GM23248 (cell line): ENCODE results near the gene CCM2L. TPM values are rescaled to one million over a fixed set of nuclear protein-coding genes. Genes with fewer than 3 reads are reported as not detected.

Experiments used
- DNase-seq: peaks from one replicate; pipeline ENCODE4 v3.0.0-alpha.2; 2015
- H2AFZ ChIP-seq: fragments of 200-600 bp; sonication (generic); 2 replicates; pipeline ENCODE4 v1.6.1; 2016; ENCODE audit warnings: antibody characterized with exemption
- H3F3A ChIP-seq: fragments of 200-600 bp; sonication (generic); 2 replicates; pipeline ENCODE4 v1.6.1; 2016; ENCODE audit warnings: mild to moderate bottlenecking, antibody characterized with exemption, mixed run types; ENCODE audit not compliant: insufficient read depth
- H3K27ac ChIP-seq: fragments of 200-600 bp; sonication (generic); 2 replicates; pipeline ENCODE4 v1.5.1; 2016; ENCODE audit warnings: mild to moderate bottlenecking
- H3K27me3 ChIP-seq: fragments of 200-600 bp; sonication (generic); replicated peaks from 2 replicates; pipeline ENCODE4 v1.6.1; 2016; ENCODE audit warnings: mild to moderate bottlenecking; ENCODE audit not compliant: insufficient read depth
- H3K36me3 ChIP-seq: fragments of 200-600 bp; sonication (generic); 2 replicates; pipeline ENCODE4 v1.6.1; 2016; ENCODE audit warnings: low read depth, mild to moderate bottlenecking
- H3K4me1 ChIP-seq: fragments of 200-600 bp; sonication (generic); 2 replicates; pipeline ENCODE4 v1.6.1; 2016; ENCODE audit warnings: mild to moderate bottlenecking; ENCODE audit not compliant: insufficient read depth
- H3K4me2 ChIP-seq: fragments of 200-600 bp; sonication (generic); one replicate; pipeline ENCODE4 v1.6.1; 2016; ENCODE audit warnings: mild to moderate bottlenecking; ENCODE audit not compliant: unreplicated experiment
- H3K4me3 ChIP-seq: fragments of 200-600 bp; sonication (generic); 2 replicates; pipeline ENCODE4 v1.5.1; 2016; ENCODE audit warnings: mild to moderate bottlenecking
- H3K79me2 ChIP-seq: fragments of 200-600 bp; sonication (generic); 2 replicates; pipeline ENCODE4 v1.6.1; 2016; ENCODE audit warnings: mild to moderate bottlenecking; ENCODE audit not compliant: insufficient read depth
- H3K9ac ChIP-seq: fragments of 200-600 bp; sonication (generic); 2 replicates; pipeline ENCODE4 v1.6.1; 2016; ENCODE audit warnings: mild to moderate bottlenecking
- H3K9me2 ChIP-seq: fragments of 200-600 bp; sonication (generic); 2 replicates; pipeline ENCODE4 v1.6.1; 2016; ENCODE audit warnings: mixed run types, mild to moderate bottlenecking, moderate library complexity; ENCODE audit not compliant: insufficient read depth
- H3K9me3 ChIP-seq: fragments of 200-600 bp; sonication (generic); one replicate; pipeline ENCODE4 v1.6.1; 2017; ENCODE audit warnings: low read depth
- H4K20me1 ChIP-seq: fragments of 200-600 bp; sonication (generic); 2 replicates; pipeline ENCODE4 v1.6.0; 2016; ENCODE audit not compliant: insufficient read depth
- EZH2 ChIP-seq: fragments of 200-600 bp; sonication (generic); IDR thresholded peaks from 2 replicates; pipeline ENCODE4 v1.6.1; 2018; ENCODE audit warnings: antibody characterized with exemption, mild to moderate bottlenecking; ENCODE audit not compliant: insufficient read depth, poor library complexity, severe bottlenecking
- EZH2phosphoT487 ChIP-seq: fragments of 200-600 bp; sonication (generic); IDR thresholded peaks from 2 replicates; pipeline ENCODE4 v1.6.1; 2018; ENCODE audit warnings: antibody characterized with exemption, moderate library complexity, mild to moderate bottlenecking, low read depth; ENCODE audit not compliant: insufficient read depth
- WGBS, 2 experiments: methylation state at CpG; one replicate each; pipeline ENCODE4 v1.1.6; 2015 to 2017; ENCODE audit warnings: low lambda C conversion rate in 2 of 2, low coverage in 1 of 2; ENCODE audit errors: missing lambda C conversion rate in 2 of 2; 5-methylcytosine and 5-hydroxymethylcytosine counted together
- in situ Hi-C: fragments of 300-500 bp; cut with MboI; formaldehyde crosslinking; loops from 2 replicates; pipeline ENCODE4 v1.15.0; 2020
- polyA plus RNA-seq: library from polyadenylated mRNA; unstranded; fragments of >200 nt; fragmentation: Nextera tagmentation; extraction: Ambion mirVana; gene quantifications from 2 replicates; pipeline ENCODE4 v1.2.1, GENCODE V29; 2016
- total RNA-seq: library from RNA; depleted of rRNA; stranded (reverse); fragments of >200 nt; shearing (Covaris generic); gene quantifications from 2 replicates; pipeline ENCODE4 v1.2.3, GENCODE V29; 2014

The CCM2L gene
- total and polyA plus RNA-seq, 2 experiments from 2014 or later: not detected

- Histone ChIP-seq H3K4me3 (no peak overlapping the region), H3F3A (no peaks in the 10 kb centered on the region), H3K4me1 (no peaks in the 10 kb centered on the region), H2AFZ (no peak overlapping the region), H4K20me1 (no peaks in the 10 kb centered on the region), H3K9me2 (no peaks in the 10 kb centered on the region), H3K9ac (no peak overlapping the region), H3K9me3 (no peaks in the 10 kb centered on the region), H3K79me2 (no peaks in the 10 kb centered on the region), H3K4me2 (no peak overlapping the region), H3K27me3 (peaks cover 52% of the 10 kb centered on the region; the same call in 1 of the 2 replicates), H3K36me3 (no peaks in the 10 kb centered on the region), H3K27ac (no peak overlapping the region)
- no peak for DNase-seq
- WGBS, 2 experiments: 22 to 24% methylated on average over 8 of the region's 8 CpGs
- in situ Hi-C loops: no loop called here
- TF ChIP-seq EZH2 (no peak), EZH2phosphoT487 (no peak)
Observed at GRCh38 chr20:32006841-32007786, 3.1 kb upstream of the CCM2L start.

DNA sequence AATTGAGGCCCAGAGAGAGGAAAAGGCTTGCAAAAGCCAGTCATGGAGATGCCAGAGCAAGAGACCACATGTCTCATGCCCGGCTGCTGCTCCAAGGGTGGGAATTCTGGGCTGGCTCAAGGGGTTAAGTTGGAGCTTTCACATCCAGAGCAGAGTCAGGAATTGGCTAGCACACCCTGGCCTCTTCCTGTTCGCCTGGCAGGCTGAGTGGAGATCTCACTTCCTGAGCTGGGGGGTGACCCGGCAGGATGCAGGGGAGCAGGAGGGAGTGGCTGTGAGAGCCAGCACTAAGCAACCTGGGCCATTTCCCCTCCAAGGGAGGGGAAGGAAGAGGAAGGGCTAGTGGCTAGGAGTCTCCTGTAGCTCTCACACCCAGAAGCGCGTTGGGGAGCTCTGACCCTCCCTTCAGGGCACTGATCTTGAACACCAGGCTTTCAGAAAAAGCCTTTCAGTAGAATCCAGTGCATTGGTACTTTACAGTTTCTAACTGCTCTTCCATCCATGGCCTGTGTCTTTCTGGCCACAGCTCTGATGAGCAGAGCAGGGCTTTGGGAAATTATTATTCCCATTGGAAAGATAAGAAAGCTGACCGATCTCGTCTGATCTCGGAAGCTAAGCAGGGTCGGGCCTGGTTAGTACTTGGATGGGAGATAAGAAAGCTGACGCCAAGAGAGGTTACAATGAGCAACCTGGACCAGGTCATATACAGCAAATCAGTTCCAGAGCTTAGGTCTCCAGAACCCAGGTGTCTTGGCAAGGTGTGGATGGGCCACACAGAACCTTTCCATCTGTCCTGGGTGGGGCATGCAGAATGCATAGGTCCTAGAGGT is 2.2 kb upstream of the CCM2L start:
- 36 to 44% methylated on average over 10 of the region's 10 CpGs for WGBS, 2 experiments
- no peaks in the 10 kb centered on the region for H3K36me3 ChIP-seq
- H3K9me2 ChIP-seq: no peaks in the 10 kb centered on the region
- no peak overlapping the region for H3K27ac ChIP-seq
- H3K4me2 ChIP-seq: no peak overlapping the region
- H3K79me2 ChIP-seq: no peaks in the 10 kb centered on the region
- no peaks in the 10 kb centered on the region for H3K9me3 ChIP-seq
- no peak overlapping the region for H2AFZ ChIP-seq
- no peaks in the 10 kb centered on the region for H3K4me1 ChIP-seq
- peaks cover 47% of the 10 kb centered on the region; the same call in 1 of the 2 replicates for H3K27me3 ChIP-seq
- no peaks in the 10 kb centered on the region for H3F3A ChIP-seq
- no peak overlapping the region for H3K9ac ChIP-seq
- in situ Hi-C loops: no loop called here
- no peak overlapping the region for H3K4me3 ChIP-seq
- no peaks in the 10 kb centered on the region for H4K20me1 ChIP-seq
- DNase-seq: no peak
- no peak for TF ChIP-seq EZH2
- no peak for TF ChIP-seq EZH2phosphoT487

- TF ChIP-seq EZH2phosphoT487 (no peak), EZH2 (no peak)
- Histone ChIP-seq H3K4me2 (no peak overlapping the region), H4K20me1 (no peaks in the 10 kb centered on the region), H3K4me1 (no peaks in the 10 kb centered on the region), H3K27ac (no peak overlapping the region), H3K79me2 (no peaks in the 10 kb centered on the region), H3F3A (no peaks in the 10 kb centered on the region), H3K9me2 (no peaks in the 10 kb centered on the region), H3K36me3 (no peaks in the 10 kb centered on the region), H2AFZ (no peak overlapping the region), H3K9me3 (no peaks in the 10 kb centered on the region), H3K4me3 (no peak overlapping the region), H3K27me3 (peaks cover 44% of the 10 kb centered on the region; the same call in 1 of the 2 replicates), H3K9ac (no peak overlapping the region)
- DNase-seq: no peak
- in situ Hi-C loops: no loop called here
- 39 to 44% methylated on average over 7 of the region's 7 CpGs for WGBS, 2 experiments
Observed at GRCh38 chr20:32009564-32009963, 674 bp upstream of the CCM2L start.

DNA sequence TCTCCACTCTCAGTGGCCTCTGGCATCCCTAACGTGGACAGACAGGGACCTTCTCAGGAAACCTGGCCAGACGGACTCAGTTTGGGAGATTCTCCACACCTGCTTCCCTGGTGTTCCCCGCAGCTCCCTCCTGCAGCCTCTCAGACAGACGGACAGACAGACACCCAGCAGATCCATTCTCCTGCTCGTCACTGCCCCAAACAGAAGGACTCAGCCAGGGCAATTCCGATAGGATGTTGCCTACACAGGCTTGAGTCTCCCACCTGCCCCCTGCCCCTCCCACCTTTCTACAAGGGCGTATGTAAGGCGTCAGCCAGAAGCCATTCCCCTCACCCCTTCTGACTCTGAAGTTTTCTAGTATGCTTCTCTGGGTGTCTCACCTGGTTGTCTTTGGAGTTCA is 428 bp downstream of the CCM2L start:
- Histone ChIP-seq H4K20me1 (no peaks in the 10 kb centered on the region), H3K36me3 (no peaks in the 10 kb centered on the region), H3K9me3 (no peaks in the 10 kb centered on the region), H3K27me3 (peaks cover 39% of the 10 kb centered on the region; the same call in 1 of the 2 replicates), H2AFZ (no peak overlapping the region), H3K9ac (no peak overlapping the region), H3K4me1 (no peaks in the 10 kb centered on the region), H3K27ac (no peak overlapping the region), H3K4me2 (no peak overlapping the region), H3K4me3 (no peak overlapping the region), H3K9me2 (no peaks in the 10 kb centered on the region), H3K79me2 (no peaks in the 10 kb centered on the region), H3F3A (no peaks in the 10 kb centered on the region)
- TF ChIP-seq EZH2phosphoT487 (no peak), EZH2 (no peak)
- 6 to 8% methylated on average over 8 of the region's 8 CpGs for WGBS, 2 experiments
- no peak for DNase-seq
- in situ Hi-C loops: no loop called here
